ENCODE measurements around the gene HTRA3.

Gene HTRA3

GRCh38 chr4:8291036-8291682, 21.6 kb downstream of the HTRA3 start:
- no peak for DNase-seq (ENCODE audit: low read depth in 1 of 2, low spot score in 1 of 2)

- no peak for DNase-seq (ENCODE audit: low read depth in 1 of 2, low spot score in 1 of 2)
Observed at GRCh38 chr4:8291701-8292477, 22.3 kb downstream of the HTRA3 start.

GRCh38 chr4:8292478-8293107, 23.0 kb downstream of the HTRA3 start:
- no peak for DNase-seq (ENCODE audit: low read depth in 1 of 2, low spot score in 1 of 2)

GRCh38 chr4:8293131-8293975, 23.8 kb downstream of the HTRA3 start:
- no peak for DNase-seq (ENCODE audit: low read depth in 1 of 2, low spot score in 1 of 2)

- no peak for DNase-seq (ENCODE audit: low read depth in 1 of 2, low spot score in 1 of 2)
Observed at GRCh38 chr4:8294036-8294435, 24.5 kb downstream of the HTRA3 start.

- no peak for DNase-seq (ENCODE audit: low read depth in 1 of 2, low spot score in 1 of 2)
Observed at GRCh38 chr4:8294775-8295174, 25.2 kb downstream of the HTRA3 start.

GRCh38 chr4:8295471-8295870, 25.9 kb downstream of the HTRA3 start:
- no peak for DNase-seq (ENCODE audit: low read depth in 1 of 2, low spot score in 1 of 2)

- no peak for DNase-seq (ENCODE audit: low read depth in 1 of 2, low spot score in 1 of 2)
Observed at GRCh38 chr4:8296491-8296890, 26.9 kb downstream of the HTRA3 start.

- no peak for DNase-seq (ENCODE audit: low read depth in 1 of 2, low spot score in 1 of 2)
Observed at GRCh38 chr4:8297141-8297601, 27.6 kb downstream of the HTRA3 start.

- no peak for DNase-seq (ENCODE audit: low read depth in 1 of 2, low spot score in 1 of 2)
Observed at GRCh38 chr4:8297691-8298485, 28.3 kb downstream of the HTRA3 start.

GRCh38 chr4:8300832-8301231, 31.3 kb downstream of the HTRA3 start:
- no peak for DNase-seq (ENCODE audit: low read depth in 1 of 2, low spot score in 1 of 2)

- DNase-seq (ENCODE audit: low read depth in 1 of 2, low spot score in 1 of 2), result no peak
Observed at GRCh38 chr4:8301851-8302730, 32.5 kb downstream of the HTRA3 start.

- no peak for DNase-seq (ENCODE audit: low read depth in 1 of 2, low spot score in 1 of 2)
Observed at GRCh38 chr4:8303081-8303480, 33.5 kb downstream of the HTRA3 start.

GRCh38 chr4:8303485-8304281, 34.1 kb downstream of the HTRA3 start:
- no peak for DNase-seq (ENCODE audit: low read depth in 1 of 2, low spot score in 1 of 2)

GRCh38 chr4:8304827-8305695, 35.5 kb downstream of the HTRA3 start:
- DNase-seq (ENCODE audit: low read depth in 1 of 2, low spot score in 1 of 2), result no peak

- DNase-seq (ENCODE audit: low read depth in 1 of 2, low spot score in 1 of 2), result no peak
Observed at GRCh38 chr4:8305851-8306471, 36.4 kb downstream of the HTRA3 start.

GRCh38 chr4:8306511-8307021, 37.0 kb downstream of the HTRA3 start:
- DNase-seq (ENCODE audit: low read depth in 1 of 2, low spot score in 1 of 2), result no peak

Data from stimulated activated CD4-positive, alpha-beta T cell treated with anti-CD3 and anti-CD28 coated beads, Interleukin-15, amount 100 ng/mL, for 1 hour (primary cell).